Skin epidermis (tissue), 12 donors: ENCODE results near the gene MAGI1.

Experiments
- H3K27ac ChIP-seq, 21 experiments: fragments of 200-600 bp; sonication (generic) in 11 of 21; one replicate each; pipeline ENCODE4 v1.5.0; 2020; ENCODE audit warnings: mild to moderate bottlenecking in 3 of 21, inconsistent platforms in 2 of 21, moderate library complexity in 2 of 21
- H3K4me3 ChIP-seq, 7 experiments: fragments of 200-600 bp; sonication (generic) in 2 of 7; one replicate each; pipeline ENCODE4 v1.5.0; 2020; ENCODE audit warnings: inconsistent platforms in 2 of 7, mild to moderate bottlenecking in 2 of 7, moderate library complexity in 1 of 7

MAGI1 gene

GRCh38 chr3:66018057-66019033 lies 20.4 kb downstream of the MAGI1 start:
- Histone ChIP-seq H3K27ac (peak overlapping the region in 8 of 21 experiments; percentile 5 to 55 (median 40)), H3K4me3 (no peak overlapping the region)

DNA sequence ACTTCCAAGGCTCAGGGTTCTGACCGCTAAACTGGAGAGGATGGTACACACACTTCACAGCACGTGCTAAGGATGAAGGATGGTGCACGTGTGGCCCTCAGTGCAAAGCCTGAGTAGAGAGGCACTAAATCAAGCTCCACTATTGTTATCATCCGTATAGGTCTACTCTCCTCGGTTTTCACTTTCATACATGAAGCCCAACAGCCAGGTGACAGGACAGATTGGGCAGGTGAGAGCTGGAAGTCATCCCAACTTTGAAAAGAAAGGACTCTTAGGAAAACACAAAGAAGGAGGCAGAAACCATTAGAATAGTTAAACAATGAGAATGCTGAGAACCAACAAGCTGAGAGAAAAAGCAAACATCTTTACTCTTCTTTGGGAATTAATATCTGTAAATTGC lies 21.1 kb downstream of the MAGI1 start:
- H3K4me3 ChIP-seq, result no peak overlapping the region
- H3K27ac ChIP-seq, result peak overlapping the region in 8 of 21 experiments; percentile 8 to 55 (median 28)

GRCh38 chr3:66017084-66017483 lies 21.6 kb downstream of the MAGI1 start:
- H3K4me3 ChIP-seq, result no peak overlapping the region
- H3K27ac ChIP-seq, result peak overlapping the region in 9 of 21 experiments; percentile 8 to 50 (median 18)

DNA sequence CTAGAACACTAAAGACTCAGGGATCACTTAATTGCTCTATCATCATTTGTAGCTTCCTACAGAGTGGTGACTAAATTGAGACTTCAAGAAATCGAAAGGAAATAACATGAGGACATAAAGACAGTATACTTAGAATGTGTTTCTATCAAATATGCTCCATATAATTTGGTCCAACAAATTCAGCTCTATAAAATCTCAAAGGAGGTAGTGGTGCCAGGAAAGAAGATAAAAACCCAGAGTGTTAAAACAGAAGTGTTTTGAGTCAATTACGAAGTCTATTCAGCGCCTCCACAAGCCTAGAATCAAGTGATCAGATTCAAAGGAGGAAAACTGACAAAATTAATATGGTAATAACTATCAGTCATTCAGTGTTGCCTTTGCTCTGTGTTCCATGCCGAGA lies 22.9 kb downstream of the MAGI1 start:
- H3K4me3 ChIP-seq, result no peak overlapping the region

GRCh38 chr3:66014651-66015050 lies 24.1 kb downstream of the MAGI1 start:
- H3K4me3 ChIP-seq, result no peak overlapping the region
- H3K27ac ChIP-seq, result no peak overlapping the region

More for the DNA sequence above, 22.9 kb downstream of the MAGI1 start:
- no peak overlapping the region for H3K27ac ChIP-seq

- no peak overlapping the region for H3K4me3 ChIP-seq
- no peak overlapping the region for H3K27ac ChIP-seq
These were observed 24.7 kb downstream of the MAGI1 start for GRCh38 chr3:66014056-66014455.

- Histone ChIP-seq H3K27ac (no peak overlapping the region), H3K4me3 (no peak overlapping the region)
These were observed 26.0 kb downstream of the MAGI1 start for GRCh38 chr3:66012711-66013110.

DNA sequence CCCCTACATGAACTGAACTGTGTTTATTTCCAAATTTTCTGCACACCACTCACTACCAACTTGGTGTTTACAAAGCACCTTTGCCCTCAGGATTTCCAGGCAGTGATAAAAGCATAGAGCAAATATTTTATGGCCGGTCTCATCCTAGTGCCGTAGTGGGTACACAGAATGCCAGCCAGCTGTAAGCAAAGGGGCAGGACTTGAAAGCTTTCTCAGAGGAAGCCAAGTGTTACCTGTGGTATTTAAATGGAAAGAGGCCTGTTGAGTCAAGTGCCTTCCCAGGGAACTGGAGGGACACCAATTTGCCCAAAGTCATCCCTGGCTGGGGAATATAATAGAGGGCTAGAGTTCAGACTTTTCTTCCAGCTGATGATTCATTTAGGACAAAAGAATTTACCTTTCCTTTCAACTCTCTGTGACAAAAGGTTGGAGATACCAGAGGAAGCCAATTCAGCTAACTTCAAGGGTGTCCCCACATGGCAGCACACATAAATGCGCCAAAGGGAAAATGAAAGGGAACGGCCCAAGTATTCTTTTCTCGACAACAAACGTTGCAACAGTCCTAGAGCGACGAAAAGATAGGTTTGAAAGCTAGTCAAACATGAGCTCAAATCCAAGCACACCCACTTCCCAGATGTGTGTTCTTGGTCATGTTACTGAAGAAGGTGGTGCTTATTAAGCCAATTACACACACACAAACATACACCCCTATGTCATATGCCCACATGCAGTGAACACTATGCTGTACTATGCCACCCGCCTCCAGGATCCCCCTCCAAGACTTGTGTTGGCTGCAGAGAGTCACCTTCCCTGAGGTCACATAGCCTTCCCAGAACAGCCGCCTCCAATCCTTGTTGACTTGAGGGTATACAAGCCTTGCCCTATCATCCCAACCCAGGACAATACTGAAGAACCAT lies 27.7 kb downstream of the MAGI1 start:
- Histone ChIP-seq H3K4me3 (no peak overlapping the region), H3K27ac (peak overlapping the region in 14 of 21 experiments; percentile 2 to 76 (median 40))

- Histone ChIP-seq H3K4me3 (no peak overlapping the region), H3K27ac (peak overlapping the region in 2 of 21 experiments; percentile 59 to 62)
These were observed 28.4 kb downstream of the MAGI1 start for GRCh38 chr3:66010348-66010738.

- no peak overlapping the region for H3K27ac ChIP-seq
These were observed 34.5 kb downstream of the MAGI1 start for GRCh38 chr3:66004244-66004643.

DNA sequence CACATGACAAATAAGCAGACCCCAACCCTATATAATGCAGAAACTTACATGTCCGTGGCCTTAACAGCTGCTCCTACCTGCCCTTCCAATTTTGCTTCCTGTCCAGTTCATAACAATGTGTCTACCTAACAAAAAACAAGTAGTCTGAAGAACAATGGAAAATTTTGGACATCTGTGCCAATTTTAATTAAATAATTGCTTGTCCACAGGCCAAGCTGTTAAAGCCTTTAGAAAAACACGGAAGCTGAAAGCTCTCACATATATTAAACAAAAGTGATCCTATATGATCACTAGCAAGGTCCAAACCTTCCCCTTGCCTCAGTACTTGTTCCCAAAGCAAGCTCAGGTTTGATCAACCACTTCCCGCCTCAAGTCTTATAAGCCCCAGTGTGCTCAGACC lies 37.1 kb downstream of the MAGI1 start:
- H3K27ac ChIP-seq, result peak overlapping the region in 1 of 21 experiments; percentile 45
- H3K4me3 ChIP-seq, result no peak overlapping the region

More at GRCh38 chr3:66004244-66004643, 34.5 kb downstream of the MAGI1 start:
- no peak overlapping the region for H3K4me3 ChIP-seq

- no peak overlapping the region for H3K4me3 ChIP-seq
- H3K27ac ChIP-seq, result no peak overlapping the region
These were observed 38.2 kb downstream of the MAGI1 start for GRCh38 chr3:66000506-66000905.

DNA sequence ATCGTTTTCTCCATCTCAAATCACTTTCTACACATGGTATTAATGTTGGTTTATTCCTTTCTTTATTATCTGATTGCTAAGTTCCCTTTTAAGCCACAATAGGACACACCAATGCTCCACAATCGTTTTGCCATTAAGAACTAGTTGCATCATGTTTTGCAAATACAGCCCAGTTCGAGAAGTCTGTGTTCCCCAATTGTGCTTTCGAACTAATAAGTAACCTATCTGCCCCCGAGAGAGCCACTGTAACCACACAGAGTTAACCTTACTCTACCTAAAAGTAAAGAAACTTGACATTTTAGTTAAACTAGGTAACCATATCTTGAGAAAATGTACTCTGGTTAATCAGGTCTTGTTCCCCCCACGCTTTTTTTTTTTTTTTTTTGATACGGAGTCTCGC lies 39.1 kb downstream of the MAGI1 start:
- no peak overlapping the region for H3K27ac ChIP-seq

GRCh38 chr3:65996589-65996988 lies 42.1 kb downstream of the MAGI1 start:
- H3K27ac ChIP-seq, result peak overlapping the region in 1 of 21 experiments; percentile 13
- H3K4me3 ChIP-seq, result no peak overlapping the region

More for the DNA sequence above, 39.1 kb downstream of the MAGI1 start:
- H3K4me3 ChIP-seq, result no peak overlapping the region

GRCh38 chr3:65995515-65995914 lies 43.2 kb downstream of the MAGI1 start:
- Histone ChIP-seq H3K4me3 (no peak overlapping the region), H3K27ac (no peak overlapping the region)

DNA sequence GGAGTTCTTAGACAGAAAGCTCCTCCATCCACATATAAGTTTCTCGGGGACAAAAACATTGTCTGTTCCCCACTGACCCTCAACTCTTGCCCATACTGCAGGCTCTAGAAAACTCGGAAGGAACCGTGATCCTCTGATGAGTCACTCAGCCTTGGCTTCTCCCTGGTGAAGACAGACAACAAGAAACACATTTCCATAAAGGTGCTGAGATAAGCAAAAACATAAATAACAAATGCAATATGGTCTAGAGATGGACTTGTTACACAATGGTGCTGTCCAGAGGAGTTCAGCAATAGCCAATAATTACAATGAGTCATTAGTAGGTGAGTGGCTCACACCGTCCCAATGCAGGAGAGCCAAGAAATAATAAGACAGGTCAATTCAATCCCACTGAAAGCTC lies 43.7 kb downstream of the MAGI1 start:
- Histone ChIP-seq H3K4me3 (no peak overlapping the region), H3K27ac (no peak overlapping the region)

GRCh38 chr3:65993134-65993900 lies 45.4 kb downstream of the MAGI1 start:
- Histone ChIP-seq H3K27ac (no peak overlapping the region), H3K4me3 (no peak overlapping the region)

GRCh38 chr3:65992106-65992505 lies 46.6 kb downstream of the MAGI1 start:
- H3K4me3 ChIP-seq, result no peak overlapping the region
- H3K27ac ChIP-seq, result no peak overlapping the region

- Histone ChIP-seq H3K27ac (no peak overlapping the region), H3K4me3 (no peak overlapping the region)
These were observed 50.1 kb downstream of the MAGI1 start for GRCh38 chr3:65988411-65989180.
